ENCODE data around the gene RBMY1B. TPM values are rescaled to one million over a fixed set of nuclear protein-coding genes. Genes with fewer than 3 reads are reported as not detected.

The RBMY1B gene
- total RNA-seq: not detected

GRCh38 chrY:21511038-21511437, at the start of gene RBMY1B:
TSS of gene RBMY1B (plus strand) at chrY:21511338. CDS start at chrY:21513351, 2,013 bp downstream.

GRCh38 chrY:21534579-21534978, 23.4 kb downstream of the RBMY1B start, which contains the start of gene RBMY1A1:
TSS of gene RBMY1A1 (plus strand) at chrY:21534879. CDS start at chrY:21536892, 2,013 bp downstream.

Other genes starting within 250 kb of the RBMY1B start
- not detected for gene RBMY1A1, start 23.5 kb downstream of the RBMY1B start, total RNA-seq